Gastrocnemius medialis (tissue), 4 donors: ENCODE measurements around the gene USP44.

Source experiments
- POLR2A ChIP-seq, 2 donors: fragments of 450-650 bp; IDR thresholded peaks; one replicate each; pipeline ENCODE4 v1.6.1; 2017; ENCODE audit warnings: antibody characterized with exemption in 2 of 2, mild to moderate bottlenecking in 2 of 2, moderate library complexity in 2 of 2
- TF ChIP-seq, protein P1 (sequence below), 5 experiments: fragments of 450-650 bp in 3 of 5; fragments of 200-600 bp in 2 of 5; sonication (generic) in 2 of 5; IDR thresholded peaks in 4 of 5; conservative IDR thresholded peaks in 1 of 5; 1 replicate in 4 of 5; 2 replicates in 1 of 5; pipeline ENCODE4 v1.5.1; 2016 to 2019; ENCODE audit warnings: antibody characterized with exemption in 5 of 5, mild to moderate bottlenecking in 3 of 5, moderate library complexity in 3 of 5

DNA sequence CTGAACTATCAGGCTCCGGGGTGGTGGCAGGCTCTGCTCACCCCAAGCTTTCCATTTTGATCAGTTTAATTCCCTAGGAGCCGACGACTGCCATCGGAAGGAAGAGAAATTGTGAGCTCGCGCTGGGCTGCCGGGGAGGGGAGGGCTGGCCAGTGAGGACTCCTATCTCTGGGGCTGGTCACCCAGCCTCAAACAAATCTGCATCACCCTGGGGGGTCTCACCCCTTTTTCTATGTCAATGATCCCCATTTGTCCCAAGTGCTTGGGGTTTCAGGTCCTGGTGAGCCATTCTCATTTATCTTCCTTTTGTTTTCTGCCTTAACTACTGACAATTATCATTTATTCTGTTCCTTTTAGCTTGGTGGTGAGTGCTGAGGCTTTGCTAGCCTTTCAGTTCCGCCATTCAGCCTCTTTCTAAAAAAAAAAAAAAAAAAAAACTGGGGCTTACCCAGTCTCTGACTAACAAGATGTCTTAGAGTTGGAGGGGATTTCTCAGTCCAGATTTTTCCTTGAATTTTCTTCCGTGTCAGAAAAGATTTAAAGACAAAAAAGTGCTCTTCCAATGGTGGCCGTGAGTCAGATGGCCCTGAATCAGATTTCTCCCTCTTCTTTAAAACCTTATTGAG, 22.8 kb upstream of the USP44 start:
- TF ChIP-seq, protein P1, sequence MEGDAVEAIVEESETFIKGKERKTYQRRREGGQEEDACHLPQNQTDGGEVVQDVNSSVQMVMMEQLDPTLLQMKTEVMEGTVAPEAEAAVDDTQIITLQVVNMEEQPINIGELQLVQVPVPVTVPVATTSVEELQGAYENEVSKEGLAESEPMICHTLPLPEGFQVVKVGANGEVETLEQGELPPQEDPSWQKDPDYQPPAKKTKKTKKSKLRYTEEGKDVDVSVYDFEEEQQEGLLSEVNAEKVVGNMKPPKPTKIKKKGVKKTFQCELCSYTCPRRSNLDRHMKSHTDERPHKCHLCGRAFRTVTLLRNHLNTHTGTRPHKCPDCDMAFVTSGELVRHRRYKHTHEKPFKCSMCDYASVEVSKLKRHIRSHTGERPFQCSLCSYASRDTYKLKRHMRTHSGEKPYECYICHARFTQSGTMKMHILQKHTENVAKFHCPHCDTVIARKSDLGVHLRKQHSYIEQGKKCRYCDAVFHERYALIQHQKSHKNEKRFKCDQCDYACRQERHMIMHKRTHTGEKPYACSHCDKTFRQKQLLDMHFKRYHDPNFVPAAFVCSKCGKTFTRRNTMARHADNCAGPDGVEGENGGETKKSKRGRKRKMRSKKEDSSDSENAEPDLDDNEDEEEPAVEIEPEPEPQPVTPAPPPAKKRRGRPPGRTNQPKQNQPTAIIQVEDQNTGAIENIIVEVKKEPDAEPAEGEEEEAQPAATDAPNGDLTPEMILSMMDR (IDR thresholded peaks at IDR 0.05 in 4 of 5, conservative IDR thresholded peaks at IDR 0.05 in 1 of 5): no peak
- TF ChIP-seq POLR2A (IDR thresholded peaks at IDR 0.05): no peak
